ENCODE results near the gene CCDC167. TPM values are rescaled to one million over a fixed set of nuclear protein-coding genes. Genes with fewer than 3 reads are reported as not detected.

The CCDC167 gene
- 100 to 1,000 TPM in 3 of 8 experiments, 10 to 100 TPM in 5; 28.1 to 119 (median 89.7) TPM for total RNA-seq

GRCh38 chr6:37499433-37500293 is at the start of gene CCDC167:
Gene CCDC167 (minus strand): TSS chr6:37499893. CDS start chr6:37499863, 30 bp downstream.
- H3K27ac ChIP-seq, result peak within 1 kb of the TSS; percentile 39 to 68
- in situ Hi-C loops (cut with MboI; ENCODE audit: low pct_unique_long_range_greater_than_20kb in 2 of 9, low sequenced_read_pairs in 9 of 9, unreplicated experiment in 9 of 9), result loop anchor here in 4 of 9 experiments (25.0 kb wide), 1 partner anchor 188 kb away; the partner anchor contains the start of gene MDGA1 (in 4 of the 4)
- WGBS, 10 experiments, result 0 to 17% (median 4%) methylated on average over 1 to 29 of the region's 38 CpGs
- ATAC-seq (replicated peaks in 6 of 8), result peak; percentile 92 to 97 (median 94)
- H3K4me3 ChIP-seq, result peak within 1 kb of the TSS; percentile 41 to 63 (median 51)
- H3K4me1 ChIP-seq (replicated peaks in 1 of 2), result peaks cover 3 to 11% of the 10 kb centered on the region in 2 donors

DNA sequence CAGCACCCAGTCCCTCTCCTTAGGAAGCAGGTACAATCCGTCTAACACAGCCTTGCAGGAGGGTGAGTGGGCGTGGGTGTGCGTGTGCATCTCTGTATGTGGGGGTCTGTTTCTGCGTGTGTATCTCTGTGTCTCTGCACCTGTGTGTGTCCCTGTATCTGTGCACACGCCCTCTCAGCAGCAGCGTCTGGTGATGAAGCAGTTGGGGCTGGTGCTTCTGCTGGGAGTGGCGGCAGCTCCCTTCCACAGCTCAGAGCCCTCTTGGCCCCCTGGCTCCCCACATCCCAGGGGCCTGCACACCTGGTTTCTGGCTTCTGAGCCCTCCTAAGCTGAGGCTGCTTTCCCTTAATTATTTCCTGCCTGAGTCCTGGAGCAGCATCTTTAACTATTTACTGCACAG is 49.5 kb upstream of the CCDC167 start:
- in situ Hi-C loops (cut with MboI; ENCODE audit: low pct_unique_long_range_greater_than_20kb in 2 of 9, low sequenced_read_pairs in 9 of 9, unreplicated experiment in 9 of 9), result no loop called here
- peak in 2 of 8 experiments; percentile 23 to 24 for ATAC-seq (replicated peaks in 6 of 8)
- H3K4me1 ChIP-seq (replicated peaks in 1 of 2), result peaks cover 25 to 54% of the 10 kb centered on the region in 2 donors
- no peak overlapping the region for H3K4me3 ChIP-seq
- WGBS, 10 experiments, result 0 to 80% (median 53%) methylated on average over 1 to 3 of the region's 7 CpGs; no CpG with 5 or more reads in 6 of the 10 experiments
- H3K27ac ChIP-seq, result no peak overlapping the region

GRCh38 chr6:37548067-37548674 is 48.5 kb upstream of the CCDC167 start:
- ATAC-seq (replicated peaks in 6 of 8), result peak in 1 of 8 experiments; percentile 20
- WGBS, 10 experiments, result 20 to 100% (median 89%) methylated on average over 1 to 5 of the region's 8 CpGs; no CpG with 5 or more reads in 4 of the 10 experiments
- peaks cover 15 to 44% of the 10 kb centered on the region in 2 donors for H3K4me1 ChIP-seq (replicated peaks in 1 of 2)
- in situ Hi-C loops (cut with MboI; ENCODE audit: low pct_unique_long_range_greater_than_20kb in 2 of 9, low sequenced_read_pairs in 9 of 9, unreplicated experiment in 9 of 9), result no loop called here
- no peak overlapping the region for H3K27ac ChIP-seq
- no peak overlapping the region for H3K4me3 ChIP-seq

- in situ Hi-C loops (cut with MboI; ENCODE audit: low pct_unique_long_range_greater_than_20kb in 2 of 9, low sequenced_read_pairs in 9 of 9, unreplicated experiment in 9 of 9), result no loop called here
- peak in 2 of 8 experiments; percentile 55 to 58 for ATAC-seq (replicated peaks in 6 of 8)
- Histone ChIP-seq H3K27ac (no peak overlapping the region), H3K4me1 (replicated peaks in 1 of 2) (peaks cover 11 to 38% of the 10 kb centered on the region in 2 donors), H3K4me3 (no peak overlapping the region)
- WGBS, 10 experiments, result 55 to 100% (median 80%) methylated on average over 1 to 7 of the region's 8 CpGs; no CpG with 5 or more reads in 1 of the 10 experiments
Measured at GRCh38 chr6:37547564-37548061, 47.9 kb upstream of the CCDC167 start.

- Histone ChIP-seq H3K4me1 (replicated peaks in 1 of 2) (peaks cover 14 to 26% of the 10 kb centered on the region in 2 donors), H3K27ac (no peak overlapping the region), H3K4me3 (no peak overlapping the region)
- in situ Hi-C loops (cut with MboI; ENCODE audit: low pct_unique_long_range_greater_than_20kb in 2 of 9, low sequenced_read_pairs in 9 of 9, unreplicated experiment in 9 of 9), result no loop called here
- peak in 4 of 8 experiments; percentile 2 to 49 (median 22) for ATAC-seq (replicated peaks in 6 of 8)
- 20 to 87% (median 67%) methylated on average over 1 to 2 of the region's 9 CpGs; no CpG with 5 or more reads in 5 of the 10 experiments for WGBS, 10 experiments
Measured at GRCh38 chr6:37546141-37546871, 46.6 kb upstream of the CCDC167 start.

DNA sequence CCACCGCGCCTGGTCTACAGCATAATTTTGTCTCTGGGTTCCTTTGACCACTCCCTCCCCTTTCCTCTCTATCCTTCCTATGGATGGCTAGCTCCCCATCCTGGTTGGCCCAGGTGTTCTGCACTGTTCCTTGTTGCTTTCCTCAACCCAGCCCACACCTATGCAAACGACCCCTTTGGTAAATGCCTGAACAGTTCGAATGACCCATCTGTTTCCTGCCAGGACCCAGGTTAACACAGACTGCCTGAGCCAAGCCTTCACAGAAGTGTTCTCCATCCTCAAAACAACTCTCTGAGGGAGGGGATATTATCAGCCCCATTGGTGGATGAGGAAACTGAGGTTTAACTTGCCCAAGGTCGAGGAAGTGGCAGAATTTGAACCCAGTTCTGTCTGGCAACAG is 44.8 kb upstream of the CCDC167 start:
- H3K4me1 ChIP-seq (replicated peaks in 1 of 2), result peaks cover 13 to 26% of the 10 kb centered on the region in 2 donors
- H3K27ac ChIP-seq, result no peak overlapping the region
- in situ Hi-C loops (cut with MboI; ENCODE audit: low pct_unique_long_range_greater_than_20kb in 2 of 9, low sequenced_read_pairs in 9 of 9, unreplicated experiment in 9 of 9), result no loop called here
- WGBS, 10 experiments, result 0 to 100% (median 77%) methylated on average over 1 to 4 of the region's 5 CpGs; no CpG with 5 or more reads in 3 of the 10 experiments
- no peak for ATAC-seq (replicated peaks in 6 of 8)
- H3K4me3 ChIP-seq, result no peak overlapping the region

GRCh38 chr6:37543361-37543760 is 43.7 kb upstream of the CCDC167 start:
- no peak overlapping the region for H3K4me3 ChIP-seq
- WGBS, 10 experiments, result 0 to 100% (median 64%) methylated on average over 1 to 4 of the region's 4 CpGs
- in situ Hi-C loops (cut with MboI; ENCODE audit: low pct_unique_long_range_greater_than_20kb in 2 of 9, low sequenced_read_pairs in 9 of 9, unreplicated experiment in 9 of 9), result no loop called here
- peak in 2 of 8 experiments; percentile 25 to 50 for ATAC-seq (replicated peaks in 6 of 8)
- no peak overlapping the region for H3K27ac ChIP-seq
- H3K4me1 ChIP-seq (replicated peaks in 1 of 2), result peaks cover 22 to 30% of the 10 kb centered on the region in 2 donors

- no peak for ATAC-seq (replicated peaks in 6 of 8)
- Histone ChIP-seq H3K27ac (no peak overlapping the region), H3K4me3 (no peak overlapping the region), H3K4me1 (replicated peaks in 1 of 2) (peaks cover 38 to 41% of the 10 kb centered on the region in 2 donors)
- in situ Hi-C loops (cut with MboI; ENCODE audit: low pct_unique_long_range_greater_than_20kb in 2 of 9, low sequenced_read_pairs in 9 of 9, unreplicated experiment in 9 of 9), result no loop called here
- 60 to 100% (median 89%) methylated on average over 1 to 3 of the region's 4 CpGs; no CpG with 5 or more reads in 6 of the 10 experiments for WGBS, 10 experiments
Measured at GRCh38 chr6:37541346-37541745, 41.7 kb upstream of the CCDC167 start.

DNA sequence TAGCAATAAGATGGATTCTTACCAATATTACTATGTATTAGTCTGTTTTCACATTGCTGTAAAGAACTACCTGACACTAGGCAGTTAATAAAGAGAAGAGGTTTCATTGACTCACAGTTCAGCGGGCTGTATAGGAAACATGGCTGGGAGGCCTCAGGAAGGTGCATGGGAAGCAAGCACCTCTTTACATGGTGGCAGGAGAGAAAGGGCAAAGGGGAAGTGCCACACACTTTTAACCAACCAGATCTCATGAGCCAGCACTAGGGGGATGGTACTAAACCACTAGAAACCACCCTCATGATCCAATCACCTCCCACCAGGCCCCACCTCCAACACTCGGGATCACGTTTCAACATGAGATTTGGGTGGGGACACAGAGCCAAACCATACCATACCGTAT is 40.7 kb upstream of the CCDC167 start:
- in situ Hi-C loops (cut with MboI; ENCODE audit: low pct_unique_long_range_greater_than_20kb in 2 of 9, low sequenced_read_pairs in 9 of 9, unreplicated experiment in 9 of 9), result no loop called here
- no peak for ATAC-seq (replicated peaks in 6 of 8)
- no peak overlapping the region for H3K27ac ChIP-seq
- peaks cover 43 to 48% of the 10 kb centered on the region in 2 donors for H3K4me1 ChIP-seq (replicated peaks in 1 of 2)
- H3K4me3 ChIP-seq, result no peak overlapping the region
- 33 to 100% (median 71%) methylated on average over 1 to 3 of the region's 4 CpGs; no CpG with 5 or more reads in 2 of the 10 experiments for WGBS, 10 experiments

- Histone ChIP-seq H3K4me1 (replicated peaks in 1 of 2) (peaks cover 47 to 52% of the 10 kb centered on the region in 2 donors), H3K4me3 (no peak overlapping the region), H3K27ac (peak overlapping the region in 1 of 2 donors; percentile 91)
- in situ Hi-C loops (cut with MboI; ENCODE audit: low pct_unique_long_range_greater_than_20kb in 2 of 9, low sequenced_read_pairs in 9 of 9, unreplicated experiment in 9 of 9), result no loop called here
- ATAC-seq (replicated peaks in 6 of 8), result no peak
- 73 to 100% (median 85%) methylated on average over 1 to 4 of the region's 4 CpGs; no CpG with 5 or more reads in 2 of the 10 experiments for WGBS, 10 experiments
Measured at GRCh38 chr6:37540029-37540352, 40.3 kb upstream of the CCDC167 start.

- ATAC-seq (replicated peaks in 6 of 8), result peak in 2 of 8 experiments; percentile 5 to 23
- Histone ChIP-seq H3K27ac (peak overlapping the region; percentile 77 to 91), H3K4me3 (no peak overlapping the region), H3K4me1 (replicated peaks in 1 of 2) (peaks cover 52 to 58% of the 10 kb centered on the region in 2 donors)
- in situ Hi-C loops (cut with MboI; ENCODE audit: low pct_unique_long_range_greater_than_20kb in 2 of 9, low sequenced_read_pairs in 9 of 9, unreplicated experiment in 9 of 9), result no loop called here
- 20 to 91% (median 67%) methylated on average over 2 to 4 of the region's 9 CpGs; no CpG with 5 or more reads in 2 of the 10 experiments for WGBS, 10 experiments
Measured at GRCh38 chr6:37539171-37540028, 39.7 kb upstream of the CCDC167 start.

- in situ Hi-C loops (cut with MboI; ENCODE audit: low pct_unique_long_range_greater_than_20kb in 2 of 9, low sequenced_read_pairs in 9 of 9, unreplicated experiment in 9 of 9), result no loop called here
- H3K4me3 ChIP-seq, result no peak overlapping the region
- WGBS, 10 experiments, result 23 to 83% methylated on average over 2 to 4 of the region's 6 CpGs; no CpG with 5 or more reads in 8 of the 10 experiments
- no peak for ATAC-seq (replicated peaks in 6 of 8)
- peaks cover 65 to 70% of the 10 kb centered on the region in 2 donors for H3K4me1 ChIP-seq (replicated peaks in 1 of 2)
- H3K27ac ChIP-seq, result peak overlapping the region in 1 of 2 donors; percentile 91
Measured at GRCh38 chr6:37538107-37538506, 38.4 kb upstream of the CCDC167 start.

Data from motor neuron (in vitro differentiated cells).